Small intestine (tissue), 7 donors: ENCODE data around the gene MRPS9. TPM values are rescaled to one million over a fixed set of nuclear protein-coding genes. Genes with fewer than 3 reads are reported as not detected.

Experiments used
- DNase-seq, 2 donors: peaks; one replicate each; pipeline versions ENCODE4 v3.0.0 to v3.0.0-alpha.2; 2013
- FAIRE-seq: peaks from 2 replicates; lab custom pipeline; 2012; peaks lifted over from hg19 to GRCh38; lab: Jason Lieb, UNC
- H3K27ac ChIP-seq, 3 donors: one replicate each; pipeline ENCODE4 v1.5.1; 2013; ENCODE audit warnings: low read length in 2 of 3, mild to moderate bottlenecking in 2 of 3, control low read depth in 1 of 3, inconsistent platforms in 1 of 3, low read depth in 1 of 3, moderate library complexity in 1 of 3
- H3K27me3 ChIP-seq, 3 donors: one replicate each; pipeline ENCODE4 v1.6.1; 2013; ENCODE audit warnings: low read length in 3 of 3, inconsistent platforms in 1 of 3; ENCODE audit not compliant: control insufficient read depth in 3 of 3, insufficient read depth in 3 of 3
- H3K36me3 ChIP-seq, 3 donors: one replicate each; pipeline ENCODE4 v1.6.1; 2013; ENCODE audit warnings: low read length in 3 of 3, inconsistent platforms in 1 of 3, low read depth in 1 of 3, mild to moderate bottlenecking in 1 of 3, moderate library complexity in 1 of 3; ENCODE audit not compliant: control insufficient read depth in 3 of 3, insufficient read depth in 2 of 3
- H3K4me1 ChIP-seq, 3 donors: one replicate each; pipeline ENCODE4 v1.6.1; 2013; ENCODE audit warnings: low read length in 2 of 3, inconsistent platforms in 1 of 3, low read depth in 1 of 3, mild to moderate bottlenecking in 1 of 3, moderate library complexity in 1 of 3; ENCODE audit not compliant: control insufficient read depth in 3 of 3, insufficient read depth in 2 of 3
- H3K4me3 ChIP-seq, 3 donors: one replicate each; pipeline ENCODE4 v1.5.1; 2013; ENCODE audit warnings: low read length in 3 of 3, control low read depth in 1 of 3, inconsistent platforms in 1 of 3, low read depth in 1 of 3, mild to moderate bottlenecking in 1 of 3, moderate library complexity in 1 of 3
- H3K9me3 ChIP-seq, 2 donors: one replicate each; pipeline ENCODE4 v1.6.1; 2013; ENCODE audit warnings: low read depth in 1 of 2, low read length in 1 of 2; ENCODE audit not compliant: control insufficient read depth in 2 of 2, insufficient read depth in 1 of 2
- WGBS, 3 donors: extraction: QIAGEN DNeasy Blood & Tissue Kit; methylation state at CpG; one replicate each; pipeline ENCODE4 v1.1.7; 2013; 5-methylcytosine and 5-hydroxymethylcytosine counted together
- polyA plus RNA-seq, 4 donors: library from polyadenylated mRNA; stranded (reverse) in 3 of 4; unstranded in 1 of 4; fragments of 200-250 nt in 3 of 4; fragments of 120-200 nt in 1 of 4; gene quantifications; one replicate each; pipeline versions ENCODE4 v1.2.1 to v1.2.3, GENCODE V29; 2013
- donor health status: healthy with polysubstance abuse.
- donor health status: control.
- donor health status: control.
- donor health status: Bipolar disorder and iron deficiency.
- donor health status: healthy.

Gene MRPS9
- polyA plus RNA-seq, 4 donors: 22.7 to 44.1 (median 28.4) TPM

GRCh38 chr2:105042189-105042588 is 4.3 kb downstream of the MRPS9 start:
- no peaks in the 10 kb centered on the region for H3K27me3 ChIP-seq
- 42 to 74% (median 72%) methylated on average over 2 of the region's 2 CpGs for WGBS, 3 donors
- H3K9me3 ChIP-seq: no peaks in the 10 kb centered on the region
- H3K36me3 ChIP-seq: peaks cover 0 to 5% (median 0%) of the 10 kb centered on the region in 3 donors
- peak in 1 of 2 donors; percentile 13 for DNase-seq
- FAIRE-seq: no peak
- peaks cover 2 to 5% (median 3%) of the 10 kb centered on the region in 3 donors for H3K4me1 ChIP-seq
- H3K27ac ChIP-seq: no peak overlapping the region
- no peak overlapping the region for H3K4me3 ChIP-seq

- no peaks in the 10 kb centered on the region for H3K27me3 ChIP-seq
- peaks cover 0 to 7% (median 0%) of the 10 kb centered on the region in 3 donors for H3K36me3 ChIP-seq
- FAIRE-seq (no peak), DNase-seq (peak in 1 of 2 donors; percentile 69)
- 20 to 61% (median 23%) methylated on average over 1 of the region's 1 CpG for WGBS, 3 donors
- no peak overlapping the region for H3K27ac ChIP-seq
- no peak overlapping the region for H3K4me3 ChIP-seq
- no peaks in the 10 kb centered on the region for H3K9me3 ChIP-seq
- peaks cover 0 to 4% (median 2%) of the 10 kb centered on the region in 3 donors for H3K4me1 ChIP-seq
Observed at GRCh38 chr2:105052773-105053172, 14.9 kb downstream of the MRPS9 start.

- no peaks in the 10 kb centered on the region for H3K27me3 ChIP-seq
- H3K27ac ChIP-seq: no peak overlapping the region
- H3K4me1 ChIP-seq: peaks cover 0 to 4% (median 2%) of the 10 kb centered on the region in 3 donors
- 68 to 98% (median 78%) methylated on average over 2 of the region's 2 CpGs for WGBS, 3 donors
- FAIRE-seq: no peak
- H3K4me3 ChIP-seq: no peak overlapping the region
- DNase-seq: no peak
- no peaks in the 10 kb centered on the region for H3K9me3 ChIP-seq
- peaks cover 0 to 3% (median 0%) of the 10 kb centered on the region in 3 donors for H3K36me3 ChIP-seq
Observed at GRCh38 chr2:105055613-105056012, 17.7 kb downstream of the MRPS9 start.

- WGBS, 3 donors: 85 to 96% (median 88%) methylated on average over 3 of the region's 3 CpGs
- FAIRE-seq (no peak), DNase-seq (no peak)
- Histone ChIP-seq H3K27me3 (no peaks in the 10 kb centered on the region), H3K9me3 (no peaks in the 10 kb centered on the region), H3K4me3 (no peak overlapping the region), H3K36me3 (peaks cover 0 to 3% (median 0%) of the 10 kb centered on the region in 3 donors), H3K4me1 (peaks cover 0 to 4% (median 2%) of the 10 kb centered on the region in 3 donors), H3K27ac (no peak overlapping the region)
Observed at GRCh38 chr2:105056245-105056644, 18.4 kb downstream of the MRPS9 start.

DNA sequence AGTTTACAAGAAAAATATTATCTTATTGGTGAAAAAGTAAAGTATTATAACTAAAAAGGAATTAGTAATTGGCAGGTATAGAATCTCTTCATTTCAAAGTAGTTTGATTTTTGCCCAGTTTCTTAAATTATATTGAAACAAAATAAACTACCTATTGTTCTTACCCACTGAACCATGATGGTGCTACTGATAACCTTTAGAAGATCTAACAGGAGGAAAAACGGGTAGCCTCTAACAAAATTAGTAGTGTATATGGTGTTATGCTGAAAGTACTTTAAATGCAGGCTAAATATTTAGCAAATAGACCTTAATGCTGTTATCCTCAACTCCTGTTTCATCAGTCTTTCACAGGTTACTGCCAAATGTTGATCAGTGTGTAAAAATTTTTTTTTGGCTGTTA is 19.1 kb downstream of the MRPS9 start:
- Histone ChIP-seq H3K27ac (no peak overlapping the region), H3K36me3 (peaks cover 0 to 3% (median 0%) of the 10 kb centered on the region in 3 donors), H3K9me3 (no peaks in the 10 kb centered on the region), H3K4me3 (no peak overlapping the region), H3K27me3 (no peaks in the 10 kb centered on the region), H3K4me1 (peaks cover 0 to 4% (median 2%) of the 10 kb centered on the region in 3 donors)
- 62 to 73% (median 70%) methylated on average over 1 of the region's 1 CpG for WGBS, 3 donors
- DNase-seq (no peak), FAIRE-seq (no peak)

DNA sequence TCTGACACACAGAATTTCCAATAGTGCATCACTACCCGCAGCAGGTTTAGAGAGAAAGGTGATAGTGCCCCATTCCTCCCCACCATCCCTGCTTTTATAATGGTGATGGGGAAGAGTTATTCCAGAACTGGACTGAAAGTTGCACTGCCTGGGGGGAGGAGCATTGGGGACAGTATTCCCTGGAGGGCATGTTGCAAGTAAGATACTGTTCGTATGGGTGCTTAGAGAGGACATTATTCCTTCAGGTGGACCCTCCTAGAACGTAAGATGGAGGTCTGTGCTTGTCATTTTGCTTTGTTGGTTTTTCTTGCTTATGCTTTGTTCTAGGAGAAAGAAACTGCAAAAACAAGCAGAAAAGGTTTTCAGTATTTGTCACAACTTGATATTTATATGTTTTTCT is 23.7 kb downstream of the MRPS9 start:
- no peaks in the 10 kb centered on the region for H3K4me1 ChIP-seq
- no peak for FAIRE-seq
- no peak overlapping the region for H3K4me3 ChIP-seq
- peaks cover 0 to under 1% (median 0%) of the 10 kb centered on the region in 3 donors for H3K36me3 ChIP-seq
- H3K27ac ChIP-seq: no peak overlapping the region
- no peaks in the 10 kb centered on the region for H3K27me3 ChIP-seq
- 92 to 96% (median 94%) methylated on average over 3 of the region's 3 CpGs for WGBS, 3 donors
- no peaks in the 10 kb centered on the region for H3K9me3 ChIP-seq
- no peak for DNase-seq

DNA sequence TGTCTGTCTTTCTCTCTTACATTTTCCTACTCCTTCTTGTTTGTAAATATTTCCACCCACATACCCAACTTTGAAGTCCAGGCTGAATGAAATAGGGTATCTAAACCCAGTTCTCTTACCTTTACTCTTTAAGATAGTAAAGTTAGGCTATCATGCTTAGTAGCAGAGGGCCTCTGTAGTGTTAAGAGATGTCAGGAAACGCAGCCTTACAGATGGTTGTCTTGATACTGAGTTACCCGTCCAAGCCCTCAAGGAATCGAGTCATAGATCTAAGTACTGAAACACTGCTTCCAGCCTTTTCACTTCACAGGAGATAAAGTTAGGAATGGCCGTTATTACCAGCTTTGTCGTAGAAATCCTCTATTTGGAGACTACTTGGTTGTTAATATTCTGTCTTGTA is 24.3 kb downstream of the MRPS9 start:
- Histone ChIP-seq H3K36me3 (peaks cover 0 to 2% (median 0%) of the 10 kb centered on the region in 3 donors), H3K9me3 (no peaks in the 10 kb centered on the region), H3K4me3 (no peak overlapping the region), H3K27ac (no peak overlapping the region), H3K4me1 (no peaks in the 10 kb centered on the region), H3K27me3 (no peaks in the 10 kb centered on the region)
- DNase-seq (no peak), FAIRE-seq (no peak)
- 90 to 99% (median 93%) methylated on average over 5 of the region's 5 CpGs for WGBS, 3 donors

GRCh38 chr2:105068387-105068786 is 30.5 kb downstream of the MRPS9 start:
- Histone ChIP-seq H3K4me1 (peaks cover 0 to 2% (median 0%) of the 10 kb centered on the region in 3 donors), H3K27me3 (no peaks in the 10 kb centered on the region), H3K27ac (no peak overlapping the region), H3K36me3 (peaks cover 0 to 5% (median 0%) of the 10 kb centered on the region in 3 donors), H3K4me3 (no peak overlapping the region), H3K9me3 (no peaks in the 10 kb centered on the region)
- peak; percentile 79 for FAIRE-seq
- 20 to 55% (median 41%) methylated on average over 1 of the region's 1 CpG for WGBS, 3 donors
- peak; percentile 13 to 37 for DNase-seq

GRCh38 chr2:105068875-105069274 is 31.0 kb downstream of the MRPS9 start:
- FAIRE-seq: no peak
- 20 to 74% (median 37%) methylated on average over 5 of the region's 5 CpGs for WGBS, 3 donors
- H3K36me3 ChIP-seq: peaks cover 0 to 5% (median 0%) of the 10 kb centered on the region in 3 donors
- H3K4me1 ChIP-seq: peaks cover 0 to 2% (median 0%) of the 10 kb centered on the region in 3 donors
- no peak overlapping the region for H3K4me3 ChIP-seq
- H3K27ac ChIP-seq: no peak overlapping the region
- no peaks in the 10 kb centered on the region for H3K9me3 ChIP-seq
- DNase-seq: peak; percentile 44 to 86
- H3K27me3 ChIP-seq: no peaks in the 10 kb centered on the region
